OCI-LY1 (cell line): ENCODE data around the gene GRIN2A.

Source experiments
- H2AFZ ChIP-seq: fragments of 200-600 bp; sonication (generic), shearing (Covaris generic); 2 replicates; pipeline ENCODE4 v1.6.0; 2014; ENCODE audit warnings: antibody characterized with exemption, mild to moderate bottlenecking, low read length
- H3F3A ChIP-seq: fragments of 200-600 bp; sonication (generic), shearing (Covaris generic); 2 replicates; pipeline ENCODE4 v1.6.0; 2014; ENCODE audit warnings: mild to moderate bottlenecking, antibody characterized with exemption, low read length, moderate library complexity; ENCODE audit not compliant: insufficient read depth
- H3K27ac ChIP-seq: fragments of 200-600 bp; sonication (generic); 2 replicates; pipeline ENCODE4 v1.5.1; 2014; ENCODE audit warnings: low read length, mixed run types, mild to moderate bottlenecking, low read depth; ENCODE audit not compliant: poor library complexity, severe bottlenecking
- H3K27me3 ChIP-seq: fragments of 200-600 bp; sonication (generic); 2 replicates; pipeline ENCODE4 v1.6.0; 2014; ENCODE audit warnings: antibody characterized with exemption, mild to moderate bottlenecking, low read length, moderate library complexity; ENCODE audit not compliant: insufficient read depth
- H3K36me3 ChIP-seq: fragments of 200-600 bp; sonication (generic); 2 replicates; pipeline ENCODE4 v1.6.1; 2014; ENCODE audit warnings: mild to moderate bottlenecking, antibody characterized with exemption, low read length, moderate library complexity, mixed read lengths; ENCODE audit not compliant: insufficient read depth
- H3K4me1 ChIP-seq: fragments of 200-600 bp; sonication (generic); 2 replicates; pipeline ENCODE4 v1.5.1; 2014; ENCODE audit warnings: mild to moderate bottlenecking, low read length, moderate library complexity; ENCODE audit not compliant: insufficient read depth, severe bottlenecking
- H3K4me2 ChIP-seq: fragments of 200-600 bp; sonication (generic), shearing (Covaris generic); 2 replicates; pipeline ENCODE4 v1.6.1; 2014; ENCODE audit warnings: low read length
- H3K4me3 ChIP-seq: fragments of 200-600 bp; sonication (generic); 2 replicates; pipeline ENCODE4 v1.5.1; 2014; ENCODE audit warnings: low read length, low read depth, mild to moderate bottlenecking, mixed read lengths; ENCODE audit not compliant: poor library complexity, severe bottlenecking
- H3K79me2 ChIP-seq: fragments of 200-600 bp; shearing (Covaris generic); 2 replicates; pipeline ENCODE4 v1.6.1; 2016; ENCODE audit warnings: mixed run types, low read length, mixed read lengths; ENCODE audit not compliant: insufficient read depth
- H3K9ac ChIP-seq: fragments of 200-600 bp; sonication (generic), shearing (Covaris generic); 2 replicates; pipeline ENCODE4 v1.6.1; 2014; ENCODE audit warnings: mild to moderate bottlenecking, low read length, mixed read lengths
- H3K9me2 ChIP-seq: fragments of 200-600 bp; sonication (generic), shearing (Covaris generic); 2 replicates; pipeline ENCODE4 v1.6.1; 2014; ENCODE audit warnings: low read depth, mild to moderate bottlenecking, low read length, mixed read lengths
- H3K9me3 ChIP-seq: fragments of 200-600 bp; shearing (Covaris generic); 2 replicates; pipeline ENCODE4 v1.6.1; 2014; ENCODE audit warnings: low read length, mixed read lengths
- H4K20me1 ChIP-seq: fragments of 200-600 bp; sonication (generic), shearing (Covaris generic); 2 replicates; pipeline ENCODE4 v1.6.0; 2016; ENCODE audit warnings: mild to moderate bottlenecking, low read length; ENCODE audit not compliant: insufficient read depth
- CTCF ChIP-seq: fragments of 200-600 bp; sonication (generic), shearing (Covaris generic); IDR thresholded peaks from 2 replicates; pipeline ENCODE4 v1.5.1; 2017; ENCODE audit warnings: mild to moderate bottlenecking, antibody characterized with exemption, low read length, moderate library complexity, mixed read lengths
- EZH2 ChIP-seq: fragments of 200-600 bp; sonication (generic), shearing (Covaris generic); IDR thresholded peaks from 2 replicates; pipeline ENCODE4 v1.8.0; 2017; ENCODE audit warnings: borderline replicate concordance, mixed run types, mild to moderate bottlenecking, antibody characterized with exemption, low read length, moderate library complexity, mixed read lengths

The GRIN2A gene

GRCh38 chr16:9867176-9867575 lies 315.1 kb downstream of the GRIN2A start:
- H3K9me3 ChIP-seq: no peaks in the 10 kb centered on the region

GRCh38 chr16:9864461-9864860 lies 317.8 kb downstream of the GRIN2A start:
- Histone ChIP-seq H2AFZ (no peak overlapping the region), H3K9ac (no peak overlapping the region), H3K9me3 (no peaks in the 10 kb centered on the region), H3K4me2 (no peak overlapping the region), H3K9me2 (no peaks in the 10 kb centered on the region), H3K27me3 (no peaks in the 10 kb centered on the region), H3K4me1 (no peaks in the 10 kb centered on the region), H4K20me1 (no peaks in the 10 kb centered on the region), H3K27ac (no peak overlapping the region), H3K79me2 (no peaks in the 10 kb centered on the region), H3K4me3 (no peak overlapping the region), H3K36me3 (no peaks in the 10 kb centered on the region), H3F3A (no peaks in the 10 kb centered on the region)
- TF ChIP-seq CTCF: no peak
- TF ChIP-seq EZH2: no peak

More at GRCh38 chr16:9867176-9867575, 315.1 kb downstream of the GRIN2A start:
- TF ChIP-seq CTCF (no peak), EZH2 (no peak)
- Histone ChIP-seq H3F3A (no peaks in the 10 kb centered on the region), H3K79me2 (no peaks in the 10 kb centered on the region), H3K27ac (no peak overlapping the region), H3K9me2 (no peaks in the 10 kb centered on the region), H3K4me2 (no peak overlapping the region), H3K4me1 (no peaks in the 10 kb centered on the region), H3K9ac (no peak overlapping the region), H3K4me3 (no peak overlapping the region), H3K27me3 (no peaks in the 10 kb centered on the region), H4K20me1 (no peaks in the 10 kb centered on the region), H2AFZ (no peak overlapping the region), H3K36me3 (no peaks in the 10 kb centered on the region)

- H3K4me2 ChIP-seq: no peak overlapping the region
- H3K4me3 ChIP-seq: no peak overlapping the region
- no peaks in the 10 kb centered on the region for H3K9me2 ChIP-seq
- no peak overlapping the region for H3K9ac ChIP-seq
- H2AFZ ChIP-seq: no peak overlapping the region
- no peaks in the 10 kb centered on the region for H3K36me3 ChIP-seq
- no peaks in the 10 kb centered on the region for H4K20me1 ChIP-seq
- H3K4me1 ChIP-seq: no peaks in the 10 kb centered on the region
- H3K27me3 ChIP-seq: no peaks in the 10 kb centered on the region
- TF ChIP-seq EZH2 (no peak), CTCF (no peak)
- no peak overlapping the region for H3K27ac ChIP-seq
- H3K9me3 ChIP-seq: no peaks in the 10 kb centered on the region
- no peaks in the 10 kb centered on the region for H3F3A ChIP-seq
- no peaks in the 10 kb centered on the region for H3K79me2 ChIP-seq
These were observed 319.9 kb downstream of the GRIN2A start for GRCh38 chr16:9862327-9862726.
